Transverse colon (tissue), 4 donors: ENCODE results near the gene SLC35F2. TPM values are rescaled to one million over a fixed set of nuclear protein-coding genes. Genes with fewer than 3 reads are reported as not detected.
A peak's percentile ranks its signal among the peaks of the same experiment; 100 is the strongest.
"Not testable (repeated sequence)": the region's sequence is repeated elsewhere in the genome, so short reads cannot be mapped to it uniquely, and the experiment has no call there.

Experiments
- DNase-seq: peaks from one replicate; pipeline ENCODE4 v3.0.0-alpha.2; 2019
- H3K27ac ChIP-seq, 4 donors: fragments of 200-600 bp; sonication (generic); 2 replicates each; pipeline ENCODE4 v1.5.1; 2016 to 2018; ENCODE audit warnings: inconsistent platforms in 4 of 4
- H3K27me3 ChIP-seq: fragments of 200-600 bp; sonication (generic); 2 replicates; pipeline ENCODE4 v1.5.1; 2017; ENCODE audit warnings: inconsistent platforms
- H3K36me3 ChIP-seq, 4 donors: fragments of 200-600 bp; sonication (generic); 2 replicates each; pipeline ENCODE4 v1.5.1; 2017 to 2019; ENCODE audit warnings: inconsistent platforms in 4 of 4
- H3K4me1 ChIP-seq, 4 donors: fragments of 200-600 bp; sonication (generic); 2 replicates each; pipeline ENCODE4 v1.5.1; 2017 to 2020; ENCODE audit warnings: inconsistent platforms in 4 of 4
- H3K4me3 ChIP-seq, 4 donors: fragments of 200-600 bp; sonication (generic); 1 replicate in 1 of 4; 2 replicates in 3 of 4; pipeline versions ENCODE4 v1.5.1 to v1.6.1; 2017 to 2019; ENCODE audit warnings: inconsistent platforms in 4 of 4
- H3K9me3 ChIP-seq, 2 donors: fragments of 200-600 bp; sonication (generic); 2 replicates each; pipeline ENCODE4 v1.5.1; 2017 to 2019; ENCODE audit warnings: inconsistent platforms in 2 of 2
- CTCF ChIP-seq, 5 experiments: fragments of 200-600 bp in 3 of 5; fragments of 450-650 bp in 2 of 5; sonication (generic) in 3 of 5; IDR thresholded peaks; 1 replicate in 2 of 5; 2 replicates in 3 of 5; pipeline ENCODE4 v1.5.1; 2016 to 2017; ENCODE audit warnings: antibody characterized with exemption in 5 of 5, inconsistent platforms in 3 of 5, mild to moderate bottlenecking in 2 of 5, moderate library complexity in 1 of 5
- EP300 ChIP-seq: sonication (generic); formaldehyde crosslinking; IDR thresholded peaks from one replicate; pipeline ENCODE4 v1.6.1; 2017; ENCODE audit warnings: antibody characterized with exemption, low read depth
- POLR2A ChIP-seq: fragments of 450-650 bp; IDR thresholded peaks from one replicate; pipeline ENCODE4 v1.6.1; 2016; ENCODE audit warnings: antibody characterized with exemption, mild to moderate bottlenecking, moderate library complexity
- POLR2AphosphoS5 ChIP-seq, 3 donors: sonication (generic); formaldehyde crosslinking; IDR thresholded peaks; one replicate each; pipeline ENCODE4 v1.6.1; 2016; ENCODE audit warnings: antibody characterized with exemption in 3 of 3
- WGBS, 2 donors: methylation state at CpG; one replicate each; pipeline ENCODE4 v1.1.5; 2018; ENCODE audit warnings: low coverage in 1 of 2; 5-methylcytosine and 5-hydroxymethylcytosine counted together
- in situ Hi-C, 4 donors: fragments of 200-750 bp; cut with MboI; loops; one replicate each; pipeline versions ENCODE4 v1.15.0 to v1.15.1; 2017; ENCODE audit warnings: low sequenced_read_pairs in 3 of 4, low pct_ligation_motif_present in 1 of 4, low pct_unique_long_range_greater_than_20kb in 1 of 4
- intact Hi-C: fragments of 100-400 bp; cut with DNase I; formaldehyde crosslinking; loops from one replicate; pipeline ENCODE4 v1.15.1; 2023; ENCODE audit warnings: low total_unique reads
- total RNA-seq, 4 donors: library from RNA; depleted of rRNA; stranded (reverse); fragments of >200 nt; gene quantifications; one replicate each; pipeline ENCODE4 v1.1.0, GENCODE V29; 2016

SLC35F2 gene
- total RNA-seq, 4 donors from 2014 or later: 2.2 to 29.2 (median 18.8) TPM

- TF ChIP-seq CTCF (IDR thresholded peaks at IDR 0.05) (peak in 1 of 5 experiments; percentile 11), POLR2AphosphoS5 (IDR thresholded peaks at IDR 0.05) (no peak)
- no peak for DNase-seq
Measured at GRCh38 chr11:107834995-107835394, 23.6 kb downstream of the SLC35F2 start.

GRCh38 chr11:107833926-107834325 lies 24.7 kb downstream of the SLC35F2 start:
- DNase-seq, H3K9me3 ChIP-seq, in situ Hi-C loops, H3K27me3 ChIP-seq, H3K36me3 ChIP-seq, intact Hi-C loops, H3K27ac ChIP-seq, H3K4me3 ChIP-seq: not testable (repeated sequence)
- peaks cover 0 to 31% (median 8%) of the 10 kb centered on the region in 4 donors for H3K4me1 ChIP-seq
- WGBS, 2 donors: 44 to 49% methylated on average over 4 to 6 of the region's 6 CpGs

More at GRCh38 chr11:107834995-107835394, 23.6 kb downstream of the SLC35F2 start:
- intact Hi-C loops (no loop called here), in situ Hi-C loops (no loop called here)
- Histone ChIP-seq H3K27me3 (no peaks in the 10 kb centered on the region), H3K27ac (no peak overlapping the region), H3K4me3 (no peak overlapping the region), H3K36me3 (no peaks in the 10 kb centered on the region), H3K9me3 (no peaks in the 10 kb centered on the region), H3K4me1 (peaks cover 1 to 37% (median 12%) of the 10 kb centered on the region in 4 donors)
- 47 to 54% methylated on average over 3 to 6 of the region's 6 CpGs for WGBS, 2 donors

GRCh38 chr11:107830915-107831540 lies 27.6 kb downstream of the SLC35F2 start:
- WGBS, 2 donors: 70 to 76% methylated on average over 5 of the region's 5 CpGs
- H3K36me3 ChIP-seq: no peaks in the 10 kb centered on the region
- DNase-seq: no peak
- intact Hi-C loops: no loop called here
- peaks cover 0 to 25% (median 3%) of the 10 kb centered on the region in 4 donors for H3K4me1 ChIP-seq
- no peak overlapping the region for H3K27ac ChIP-seq
- no peak overlapping the region for H3K4me3 ChIP-seq
- H3K9me3 ChIP-seq: no peaks in the 10 kb centered on the region
- no peak for TF ChIP-seq CTCF (IDR thresholded peaks at IDR 0.05)
- TF ChIP-seq POLR2AphosphoS5 (IDR thresholded peaks at IDR 0.05): no peak
- TF ChIP-seq EP300: no peak
- TF ChIP-seq POLR2A: no peak
- H3K27me3 ChIP-seq: no peaks in the 10 kb centered on the region
- in situ Hi-C loops: no loop called here

GRCh38 chr11:107827041-107827440 lies 31.5 kb downstream of the SLC35F2 start:
- intact Hi-C loops (no loop called here), in situ Hi-C loops (no loop called here)
- TF ChIP-seq POLR2A: no peak
- no peak for TF ChIP-seq EP300
- no peak for TF ChIP-seq POLR2AphosphoS5 (IDR thresholded peaks at IDR 0.05)
- no peak for TF ChIP-seq CTCF (IDR thresholded peaks at IDR 0.05)
- H3K4me1 ChIP-seq: peaks cover 0 to 25% (median 6%) of the 10 kb centered on the region in 4 donors
- no peaks in the 10 kb centered on the region for H3K9me3 ChIP-seq
- DNase-seq: no peak
- no peaks in the 10 kb centered on the region for H3K27me3 ChIP-seq
- H3K4me3 ChIP-seq: no peak overlapping the region
- no peak overlapping the region for H3K27ac ChIP-seq
- WGBS, 2 donors: 87 to 93% methylated on average over 2 to 3 of the region's 3 CpGs
- H3K36me3 ChIP-seq: no peaks in the 10 kb centered on the region

GRCh38 chr11:107825875-107826274 lies 32.7 kb downstream of the SLC35F2 start:
- intact Hi-C loops: no loop called here
- in situ Hi-C loops: no loop called here
- 73 to 81% methylated on average over 2 of the region's 2 CpGs for WGBS, 2 donors
- peaks cover 0 to 20% (median 6%) of the 10 kb centered on the region in 4 donors for H3K4me1 ChIP-seq
- H3K27me3 ChIP-seq: no peaks in the 10 kb centered on the region
- no peak for TF ChIP-seq CTCF (IDR thresholded peaks at IDR 0.05)
- TF ChIP-seq EP300: no peak
- no peak for TF ChIP-seq POLR2AphosphoS5 (IDR thresholded peaks at IDR 0.05)
- TF ChIP-seq POLR2A: no peak
- no peaks in the 10 kb centered on the region for H3K9me3 ChIP-seq
- no peak overlapping the region for H3K27ac ChIP-seq
- no peak overlapping the region for H3K4me3 ChIP-seq
- no peaks in the 10 kb centered on the region for H3K36me3 ChIP-seq
- no peak for DNase-seq
